GM19372 (cell line): ENCODE data around the gene PLXNC1.

Experiments used
- ATAC-seq: cut with Tn5 transposase; IDR thresholded peaks from one replicate; pipeline ENCODE4 v1.9.1; 2021; ENCODE audit warnings: mild to moderate bottlenecking, low read depth, moderate library complexity; ENCODE audit not compliant: unreplicated experiment

PLXNC1 gene

DNA sequence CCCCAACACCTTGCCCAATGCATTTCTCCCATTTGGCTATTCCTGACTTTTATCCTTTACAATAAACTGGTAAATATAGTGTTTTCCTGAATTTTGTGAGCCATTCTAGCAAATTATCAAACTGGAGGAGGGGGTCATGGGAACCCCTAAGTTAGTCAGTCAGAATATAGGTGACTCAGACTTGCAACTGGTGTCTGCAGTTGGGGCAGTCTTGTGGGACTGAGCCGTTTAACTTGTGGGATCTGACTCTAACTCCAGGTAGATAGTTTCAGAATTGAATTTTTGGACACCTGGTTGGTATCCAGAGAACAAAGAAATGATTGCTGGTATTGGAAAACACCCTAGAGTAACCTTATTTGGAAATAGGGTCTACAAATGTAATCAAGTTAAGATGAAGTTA is 177.9 kb downstream of the PLXNC1 start:
- no peak for ATAC-seq

DNA sequence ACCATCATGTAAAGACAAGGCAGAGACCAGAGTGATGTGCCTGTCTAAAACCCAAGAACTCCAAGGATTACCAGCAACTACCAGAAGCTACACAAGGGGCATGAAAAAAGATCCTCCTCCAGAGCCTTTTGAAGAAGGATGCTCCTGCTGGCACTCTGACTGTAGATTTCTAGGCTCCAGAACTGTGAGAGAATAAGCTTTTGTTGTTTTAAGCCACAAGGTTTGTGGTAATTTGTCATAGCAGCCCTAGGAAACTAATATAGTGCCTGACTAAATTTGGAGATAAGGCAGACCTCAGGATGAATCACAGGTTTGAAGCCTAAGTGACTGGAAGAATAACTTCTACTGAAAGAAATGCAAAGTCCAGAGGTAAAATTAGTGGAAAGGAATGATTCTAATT is 178.3 kb downstream of the PLXNC1 start:
- no peak for ATAC-seq

GRCh38 chr12:94327809-94328208 is 179.4 kb downstream of the PLXNC1 start:
- ATAC-seq: no peak

GRCh38 chr12:94329366-94329765 is 181.0 kb downstream of the PLXNC1 start:
- no peak for ATAC-seq

GRCh38 chr12:94333396-94333795 is 185.0 kb downstream of the PLXNC1 start:
- no peak for ATAC-seq

- ATAC-seq: no peak
Observed at GRCh38 chr12:94336211-94336925, 188.0 kb downstream of the PLXNC1 start.

DNA sequence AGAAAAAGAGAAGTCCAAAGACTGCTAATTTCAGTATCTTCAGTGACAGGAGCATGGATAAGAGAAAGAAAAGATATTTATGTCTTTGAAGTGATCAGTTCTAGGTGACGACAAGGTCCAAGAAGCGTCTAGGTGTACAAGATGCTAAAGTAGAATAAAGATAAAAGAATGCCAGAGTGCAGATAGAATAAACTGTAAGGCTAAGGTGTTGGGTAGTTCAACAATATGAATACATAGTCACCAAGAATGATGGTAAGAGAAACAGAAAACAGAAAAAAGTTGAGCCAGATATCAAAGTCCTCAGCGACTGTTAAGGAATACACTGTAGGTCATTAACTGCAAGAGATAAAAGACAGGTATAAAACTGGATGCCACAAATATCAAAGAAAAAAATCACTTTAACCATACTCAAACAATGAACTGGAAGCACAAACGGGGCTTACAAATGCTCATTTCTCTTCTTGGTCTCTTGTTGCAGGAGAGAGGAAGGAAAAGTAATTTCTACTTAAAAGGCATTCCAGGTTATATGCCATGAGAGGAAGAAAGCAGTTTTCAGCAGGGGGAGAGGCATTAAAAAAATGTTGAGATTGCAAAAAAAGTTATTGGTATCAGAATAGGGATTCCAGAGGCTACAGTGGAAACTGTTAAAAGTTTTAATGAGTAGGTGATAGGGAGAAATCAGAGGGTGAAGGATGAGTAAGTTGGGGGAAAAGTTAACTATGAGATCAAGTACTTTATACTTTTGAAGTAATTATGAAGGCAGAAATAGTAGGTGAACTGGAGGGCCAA is 189.8 kb downstream of the PLXNC1 start:
- ATAC-seq: no peak

GRCh38 chr12:94340573-94340972 is 192.2 kb downstream of the PLXNC1 start:
- no peak for ATAC-seq

DNA sequence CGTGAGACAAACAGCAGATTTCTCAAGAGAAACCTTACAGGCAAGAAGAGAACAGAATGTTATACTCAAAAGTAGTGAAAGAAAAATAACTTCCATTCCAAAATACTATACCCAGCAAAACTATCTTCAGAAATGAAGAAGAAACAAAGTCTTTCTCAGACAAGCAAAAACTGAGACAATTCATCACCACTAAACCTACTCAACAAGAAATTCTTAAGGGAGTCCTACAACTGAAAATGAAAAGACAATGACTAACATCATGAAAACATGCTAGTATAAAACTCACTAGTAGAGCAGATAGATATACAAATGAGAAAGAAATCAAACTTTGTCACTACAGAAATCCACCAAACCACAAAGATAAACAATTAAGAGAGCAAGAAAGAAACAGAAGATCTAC is 204.8 kb downstream of the PLXNC1 start:
- ATAC-seq: no peak
